Mammary epithelial cell (primary cell): ENCODE results near the gene WAS.

Experiments used
- EZH2 ChIP-seq: IDR thresholded peaks from 2 replicates; pipeline ENCODE4 v1.6.1; 2012; ENCODE audit warnings: low read length, inconsistent platforms, borderline replicate concordance
- TF ChIP-seq, protein P1 (sequence below), 2 donors: IDR thresholded peaks in 1 of 2; conservative IDR thresholded peaks in 1 of 2; 2 replicates each; pipeline ENCODE4 v1.5.1; 2011 to 2012; ENCODE audit warnings: inconsistent platforms in 2 of 2, low read length in 2 of 2, mild to moderate bottlenecking in 2 of 2, control low read depth in 1 of 2, low read depth in 1 of 2; ENCODE audit not compliant: insufficient read depth in 1 of 2; ENCODE audit errors: extremely low read depth in 1 of 2

DNA sequence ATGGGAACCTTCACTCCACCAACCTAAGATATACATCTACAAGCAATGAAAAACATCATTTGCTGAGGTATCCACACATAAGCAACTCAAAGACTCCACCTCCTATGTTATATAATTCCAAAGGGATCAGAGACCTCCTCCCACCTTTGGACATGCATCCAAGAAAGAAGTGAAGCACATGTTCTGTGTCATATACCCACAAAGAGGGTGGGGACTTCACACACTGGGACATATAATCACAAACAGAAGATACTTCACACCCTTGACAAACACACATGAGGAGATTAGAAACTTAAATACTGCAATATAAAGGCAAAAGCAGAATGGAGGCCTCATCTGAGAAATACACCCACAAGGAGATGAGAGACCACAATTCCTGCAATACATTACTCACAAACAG lies 38.3 kb downstream of the WAS start:
- TF ChIP-seq, protein P1, sequence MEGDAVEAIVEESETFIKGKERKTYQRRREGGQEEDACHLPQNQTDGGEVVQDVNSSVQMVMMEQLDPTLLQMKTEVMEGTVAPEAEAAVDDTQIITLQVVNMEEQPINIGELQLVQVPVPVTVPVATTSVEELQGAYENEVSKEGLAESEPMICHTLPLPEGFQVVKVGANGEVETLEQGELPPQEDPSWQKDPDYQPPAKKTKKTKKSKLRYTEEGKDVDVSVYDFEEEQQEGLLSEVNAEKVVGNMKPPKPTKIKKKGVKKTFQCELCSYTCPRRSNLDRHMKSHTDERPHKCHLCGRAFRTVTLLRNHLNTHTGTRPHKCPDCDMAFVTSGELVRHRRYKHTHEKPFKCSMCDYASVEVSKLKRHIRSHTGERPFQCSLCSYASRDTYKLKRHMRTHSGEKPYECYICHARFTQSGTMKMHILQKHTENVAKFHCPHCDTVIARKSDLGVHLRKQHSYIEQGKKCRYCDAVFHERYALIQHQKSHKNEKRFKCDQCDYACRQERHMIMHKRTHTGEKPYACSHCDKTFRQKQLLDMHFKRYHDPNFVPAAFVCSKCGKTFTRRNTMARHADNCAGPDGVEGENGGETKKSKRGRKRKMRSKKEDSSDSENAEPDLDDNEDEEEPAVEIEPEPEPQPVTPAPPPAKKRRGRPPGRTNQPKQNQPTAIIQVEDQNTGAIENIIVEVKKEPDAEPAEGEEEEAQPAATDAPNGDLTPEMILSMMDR (conservative IDR thresholded peaks at IDR 0.05 in 1 of 2, IDR thresholded peaks at IDR 0.05 in 1 of 2; ENCODE audit: extremely low read depth in 1 of 2, insufficient read depth in 1 of 2, low read depth in 1 of 2, low read length in 2 of 2), result no peak
- no peak for TF ChIP-seq EZH2
